Transverse colon (tissue), 4 donors: Measurements from ENCODE around the gene OR2AK2.

Source experiments
- CTCF ChIP-seq, 5 experiments: fragments of 200-600 bp in 3 of 5; fragments of 450-650 bp in 2 of 5; sonication (generic) in 3 of 5; IDR thresholded peaks; 1 replicate in 2 of 5; 2 replicates in 3 of 5; pipeline ENCODE4 v1.5.1; 2016 to 2017; ENCODE audit warnings: antibody characterized with exemption in 5 of 5, inconsistent platforms in 3 of 5, mild to moderate bottlenecking in 2 of 5, moderate library complexity in 1 of 5
- EP300 ChIP-seq: sonication (generic); formaldehyde crosslinking; IDR thresholded peaks from one replicate; pipeline ENCODE4 v1.6.1; 2017; ENCODE audit warnings: antibody characterized with exemption, low read depth
- POLR2A ChIP-seq: fragments of 450-650 bp; IDR thresholded peaks from one replicate; pipeline ENCODE4 v1.6.1; 2016; ENCODE audit warnings: antibody characterized with exemption, mild to moderate bottlenecking, moderate library complexity
- POLR2AphosphoS5 ChIP-seq, 3 donors: sonication (generic); formaldehyde crosslinking; IDR thresholded peaks; one replicate each; pipeline ENCODE4 v1.6.1; 2016; ENCODE audit warnings: antibody characterized with exemption in 3 of 3

GRCh38 chr1:247919952-247920351 is 45.1 kb upstream of the OR2AK2 start, which contains the start of gene OR2T8:
- no peak for TF ChIP-seq CTCF (IDR thresholded peaks at IDR 0.05)
- no peak for TF ChIP-seq POLR2A
- TF ChIP-seq POLR2AphosphoS5 (IDR thresholded peaks at IDR 0.05), result no peak
- no peak for TF ChIP-seq EP300
